Activated effector memory CD4-positive, alpha-beta T cell treated with Interleukin-2 at 50 U/mL for 16 hours (primary cell): Measurements from ENCODE around the gene HBA2.
A peak's percentile ranks its signal among the peaks of the same experiment; 100 is the strongest.
"Not testable (repeated sequence)": the region's sequence is repeated elsewhere in the genome, so short reads cannot be mapped to it uniquely, and the experiment has no call there.

ENCODE experiments used
- DNase-seq: peaks from one replicate; pipeline ENCODE4 v3.0.0-alpha.2; 2020

Gene HBA2

DNA sequence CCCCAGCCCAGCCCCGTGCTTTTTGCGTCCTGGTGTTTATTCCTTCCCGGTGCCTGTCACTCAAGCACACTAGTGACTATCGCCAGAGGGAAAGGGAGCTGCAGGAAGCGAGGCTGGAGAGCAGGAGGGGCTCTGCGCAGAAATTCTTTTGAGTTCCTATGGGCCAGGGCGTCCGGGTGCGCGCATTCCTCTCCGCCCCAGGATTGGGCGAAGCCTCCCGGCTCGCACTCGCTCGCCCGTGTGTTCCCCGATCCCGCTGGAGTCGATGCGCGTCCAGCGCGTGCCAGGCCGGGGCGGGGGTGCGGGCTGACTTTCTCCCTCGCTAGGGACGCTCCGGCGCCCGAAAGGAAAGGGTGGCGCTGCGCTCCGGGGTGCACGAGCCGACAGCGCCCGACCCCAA is 3.3 kb downstream of the HBA2 start:
- not testable (repeated sequence) for DNase-seq

- not testable (repeated sequence) for DNase-seq
These were observed 4.1 kb downstream of the HBA2 start, which contains the start of gene HBA1 for GRCh38 chr16:176477-177382. Gene HBA1 (plus strand): TSS chr16:176680. CDS start chr16:176717, 37 bp downstream.

DNA sequence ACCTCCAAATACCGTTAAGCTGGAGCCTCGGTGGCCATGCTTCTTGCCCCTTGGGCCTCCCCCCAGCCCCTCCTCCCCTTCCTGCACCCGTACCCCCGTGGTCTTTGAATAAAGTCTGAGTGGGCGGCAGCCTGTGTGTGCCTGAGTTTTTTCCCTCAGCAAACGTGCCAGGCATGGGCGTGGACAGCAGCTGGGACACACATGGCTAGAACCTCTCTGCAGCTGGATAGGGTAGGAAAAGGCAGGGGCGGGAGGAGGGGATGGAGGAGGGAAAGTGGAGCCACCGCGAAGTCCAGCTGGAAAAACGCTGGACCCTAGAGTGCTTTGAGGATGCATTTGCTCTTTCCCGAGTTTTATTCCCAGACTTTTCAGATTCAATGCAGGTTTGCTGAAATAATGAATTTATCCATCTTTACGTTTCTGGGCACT is 4.7 kb downstream of the HBA2 start:
- no peak for DNase-seq

GRCh38 chr16:177981-178667 is 5.4 kb downstream of the HBA2 start:
- no peak for DNase-seq

GRCh38 chr16:178668-179015 is 6.0 kb downstream of the HBA2 start:
- DNase-seq: no peak

DNA sequence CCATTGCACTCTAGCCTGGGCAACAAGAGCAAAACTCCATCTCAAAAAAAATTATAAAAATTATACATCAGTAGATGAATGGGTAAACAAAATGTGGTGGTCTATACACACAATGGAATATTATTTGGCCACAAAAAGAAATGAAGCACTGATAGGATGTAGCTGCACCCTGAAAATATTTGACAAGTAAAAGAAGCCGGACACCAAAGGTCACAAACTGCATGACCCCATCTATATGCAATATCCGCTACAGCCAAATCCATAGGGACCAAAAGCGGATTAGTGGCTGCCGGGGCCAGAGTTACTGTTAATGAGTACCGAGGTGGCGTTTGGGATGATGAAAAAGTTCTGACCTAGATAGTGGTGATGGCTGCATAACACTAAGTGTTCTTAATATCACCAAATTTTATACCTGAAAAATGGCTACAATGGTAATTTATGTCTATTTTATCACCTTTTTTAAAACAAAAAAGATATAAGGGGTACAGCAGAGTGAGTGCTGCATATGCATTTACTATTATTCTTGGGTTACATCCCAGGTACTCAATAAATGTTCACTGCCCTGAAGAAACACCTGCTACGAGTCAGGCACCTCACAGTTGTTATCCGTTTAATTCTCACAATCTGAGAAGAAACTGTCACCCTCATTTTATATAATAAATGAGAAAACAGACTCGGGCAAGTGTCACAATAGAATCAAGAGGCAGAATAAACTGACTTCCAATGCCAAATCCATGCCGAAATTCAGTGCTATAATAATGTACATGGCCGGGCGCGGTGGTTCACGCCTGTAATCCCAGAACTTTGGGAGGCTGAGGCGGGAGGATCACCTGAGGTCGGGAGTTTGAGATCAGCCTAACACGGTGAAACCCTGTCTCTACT is 6.8 kb downstream of the HBA2 start:
- no peak for DNase-seq

- DNase-seq: no peak
These were observed 7.5 kb downstream of the HBA2 start, which contains the start of gene HBQ1 for GRCh38 chr16:180101-180675. Gene HBQ1 (plus strand): TSS chr16:180459. CDS start chr16:180487, 28 bp downstream.

DNA sequence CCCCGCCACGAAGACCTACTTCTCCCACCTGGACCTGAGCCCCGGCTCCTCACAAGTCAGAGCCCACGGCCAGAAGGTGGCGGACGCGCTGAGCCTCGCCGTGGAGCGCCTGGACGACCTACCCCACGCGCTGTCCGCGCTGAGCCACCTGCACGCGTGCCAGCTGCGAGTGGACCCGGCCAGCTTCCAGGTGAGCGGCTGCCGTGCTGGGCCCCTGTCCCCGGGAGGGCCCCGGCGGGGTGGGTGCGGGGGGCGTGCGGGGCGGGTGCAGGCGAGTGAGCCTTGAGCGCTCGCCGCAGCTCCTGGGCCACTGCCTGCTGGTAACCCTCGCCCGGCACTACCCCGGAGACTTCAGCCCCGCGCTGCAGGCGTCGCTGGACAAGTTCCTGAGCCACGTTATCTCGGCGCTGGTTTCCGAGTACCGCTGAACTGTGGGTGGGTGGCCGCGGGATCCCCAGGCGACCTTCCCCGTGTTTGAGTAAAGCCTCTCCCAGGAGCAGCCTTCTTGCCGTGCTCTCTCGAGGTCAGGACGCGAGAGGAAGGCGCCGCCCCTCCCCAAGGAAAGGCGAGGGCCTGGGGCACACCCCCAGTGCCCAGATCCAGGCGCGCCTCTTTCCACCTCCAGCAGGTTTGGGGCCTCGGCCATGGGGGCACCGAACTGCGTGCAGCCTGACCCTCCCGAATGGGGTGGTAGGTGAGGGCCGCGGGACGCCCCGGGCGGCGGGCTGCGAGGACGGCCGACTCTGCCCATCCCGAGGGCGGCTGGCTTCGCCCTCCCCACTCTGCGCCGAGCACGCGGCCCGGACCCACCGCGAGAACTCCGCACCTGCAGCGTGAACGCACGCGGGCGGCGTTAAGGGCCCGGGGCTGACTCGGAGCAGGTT is 8.2 kb downstream of the HBA2 start:
- DNase-seq: peak; percentile 6

DNA sequence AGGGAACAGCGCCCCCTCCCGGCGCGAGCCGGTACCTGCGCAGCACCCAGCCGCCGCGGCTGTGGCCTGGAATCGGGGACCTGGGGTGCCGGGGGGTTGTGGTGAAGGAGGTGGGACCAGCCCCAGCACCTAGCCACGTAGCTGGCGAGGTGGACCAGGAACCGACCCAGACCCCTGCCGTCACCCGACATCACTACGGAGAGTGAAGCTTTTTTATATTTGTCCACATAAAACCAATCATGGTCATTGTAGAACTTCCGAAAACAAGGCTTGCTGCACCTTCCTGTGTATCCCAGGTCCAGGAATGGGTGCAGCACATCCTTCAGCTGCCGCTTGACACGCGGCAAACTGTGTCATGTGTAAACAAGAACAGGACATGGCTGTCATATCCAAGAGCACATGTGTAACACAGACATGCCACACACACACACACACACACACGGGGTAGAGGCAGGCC is 8.9 kb downstream of the HBA2 start:
- DNase-seq: peak; percentile 75

GRCh38 chr16:183005-183404 is 10.3 kb downstream of the HBA2 start:
- no peak for DNase-seq

GRCh38 chr16:185213-185612 is 12.5 kb downstream of the HBA2 start:
- DNase-seq: no peak

- no peak for DNase-seq
These were observed 13.0 kb downstream of the HBA2 start for GRCh38 chr16:185691-186090.

- DNase-seq: no peak
These were observed 14.7 kb downstream of the HBA2 start for GRCh38 chr16:187330-187729.

DNA sequence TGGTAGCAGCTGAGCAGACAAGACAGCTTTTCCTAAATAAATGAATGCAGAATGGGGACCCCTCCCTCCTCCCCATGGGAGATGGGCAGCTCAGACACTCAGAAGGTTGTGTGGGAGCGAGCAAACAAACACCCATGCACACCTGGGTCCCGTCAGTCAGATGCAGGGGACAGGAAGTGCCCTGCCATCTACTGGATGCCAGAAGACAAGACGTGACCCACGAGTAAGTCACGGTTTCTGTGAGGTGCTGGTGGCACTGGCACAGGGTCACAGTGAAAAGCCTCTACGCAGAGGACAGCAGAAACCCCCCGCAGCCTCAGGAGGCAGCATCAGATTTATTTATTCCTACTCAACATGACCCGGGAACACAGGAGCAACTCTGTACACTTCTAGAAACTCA is 16.0 kb downstream of the HBA2 start:
- DNase-seq: no peak

DNA sequence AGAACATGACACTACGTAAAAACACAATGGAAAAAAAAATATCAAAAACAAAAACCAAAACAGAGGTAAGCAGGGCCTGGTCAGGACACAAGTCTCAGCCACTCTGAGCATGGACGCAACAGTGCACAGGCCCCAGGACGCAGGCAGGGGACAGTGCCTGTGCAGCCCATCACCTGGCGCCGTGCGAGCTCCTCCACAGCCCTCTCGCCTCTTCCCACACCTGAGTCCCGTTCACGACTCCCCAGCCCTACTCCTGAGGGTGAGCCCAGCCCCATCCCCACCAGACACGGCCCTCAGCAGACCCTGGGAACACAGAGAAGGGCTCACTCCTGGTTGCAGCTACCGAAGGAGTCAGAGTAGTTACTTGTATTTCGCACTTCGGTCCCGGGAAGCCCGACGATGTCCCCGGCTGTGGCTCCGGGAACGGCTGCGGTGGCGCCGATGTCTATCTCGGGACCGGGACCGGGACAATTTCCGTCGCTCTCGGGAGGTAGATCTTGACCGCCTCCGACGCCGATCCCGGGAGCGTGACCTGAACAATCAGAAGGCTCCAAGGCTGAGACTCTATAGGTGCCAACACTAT is 17.0 kb downstream of the HBA2 start:
- DNase-seq: no peak

- DNase-seq: no peak
These were observed 19.2 kb downstream of the HBA2 start for GRCh38 chr16:191831-192230.

GRCh38 chr16:192686-193085 is 20.0 kb downstream of the HBA2 start:
- no peak for DNase-seq

DNA sequence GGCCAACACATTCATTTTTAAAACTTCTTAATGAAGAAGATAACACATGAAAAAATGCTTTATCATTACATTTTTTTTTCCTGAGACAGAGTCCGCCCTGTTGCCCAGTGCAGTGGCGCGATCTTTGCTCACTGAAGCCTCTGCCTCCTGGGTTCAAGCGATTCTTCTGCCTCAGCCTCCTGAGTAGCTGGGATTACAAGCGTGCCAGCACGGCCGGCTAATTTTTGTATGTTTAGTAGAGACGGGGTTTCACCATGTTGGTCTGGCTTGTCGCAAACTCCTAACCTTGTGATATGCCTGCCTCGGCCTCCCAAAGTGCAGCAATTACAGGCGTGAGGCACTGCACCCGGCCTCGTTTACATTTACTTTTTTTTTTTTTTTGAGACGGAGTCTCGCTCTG is 20.8 kb downstream of the HBA2 start:
- DNase-seq: no peak

GRCh38 chr16:194516-194915 is 21.8 kb downstream of the HBA2 start:
- no peak for DNase-seq

GRCh38 chr16:200388-200787 is 27.7 kb downstream of the HBA2 start:
- DNase-seq: no peak

GRCh38 chr16:203246-203645 is 30.6 kb downstream of the HBA2 start:
- DNase-seq: no peak
